Keratinocyte (primary cell): ENCODE results near the gene PCMTD2. TPM values are rescaled to one million over a fixed set of nuclear protein-coding genes. Genes with fewer than 3 reads are reported as not detected.
A peak's percentile ranks its signal among the peaks of the same experiment; 100 is the strongest.
"Not testable (repeated sequence)": the region's sequence is repeated elsewhere in the genome, so short reads cannot be mapped to it uniquely, and the experiment has no call there.

Experiments used
- DNase-seq: peaks from one replicate; pipeline ENCODE4 v3.0.0-alpha.2; 2011; ENCODE audit warnings: low read depth, missing footprints, low spot score
- FAIRE-seq: peaks from 2 replicates; lab custom pipeline; 2011; peaks lifted over from hg19 to GRCh38; lab: Jason Lieb, UNC
- H2AFZ ChIP-seq: 2 replicates; pipeline ENCODE4 v1.6.0; 2012; ENCODE audit warnings: low read length, control low read depth, inconsistent platforms; ENCODE audit not compliant: control insufficient read depth
- H3K27ac ChIP-seq: 2 replicates; pipeline ENCODE4 v1.5.1; 2011; ENCODE audit warnings: low read length; ENCODE audit not compliant: control insufficient read depth, insufficient read depth
- H3K27me3 ChIP-seq: 3 replicates; pipeline ENCODE4 v1.6.0; 2011; ENCODE audit warnings: low read length; ENCODE audit not compliant: control insufficient read depth, insufficient read depth; ENCODE audit errors: extremely low read depth
- H3K36me3 ChIP-seq, 2 experiments: 2 replicates in 1 of 2; 3 replicates in 1 of 2; pipeline ENCODE4 v1.5.1; 2011; ENCODE audit warnings: low read length in 2 of 2, mild to moderate bottlenecking in 1 of 2; ENCODE audit not compliant: control insufficient read depth in 2 of 2, insufficient read depth in 2 of 2; ENCODE audit errors: extremely low read depth in 1 of 2
- H3K4me1 ChIP-seq: 3 replicates; pipeline ENCODE4 v1.5.1; 2011; ENCODE audit warnings: low read length; ENCODE audit not compliant: control insufficient read depth, insufficient read depth; ENCODE audit errors: extremely low read depth
- H3K4me2 ChIP-seq: 3 replicates; pipeline ENCODE4 v1.6.0; 2011; ENCODE audit warnings: low read depth, low read length; ENCODE audit not compliant: control insufficient read depth, insufficient read depth; ENCODE audit errors: extremely low read depth
- H3K4me3 ChIP-seq, 3 experiments: fragments of 200-600 bp in 1 of 3; sonication (generic) in 1 of 3; 2 replicates in 2 of 3; 3 replicates in 1 of 3; pipeline ENCODE4 v1.5.1; 2011 to 2016; ENCODE audit warnings: low read length in 3 of 3, mild to moderate bottlenecking in 3 of 3, control low read depth in 2 of 3, inconsistent platforms in 1 of 3, low read depth in 1 of 3, mixed read lengths in 1 of 3, mixed run types in 1 of 3, moderate library complexity in 1 of 3; ENCODE audit not compliant: control insufficient read depth in 2 of 3, insufficient read depth in 2 of 3; ENCODE audit errors: extremely low read depth in 1 of 3
- H3K79me2 ChIP-seq: 2 replicates; pipeline ENCODE4 v1.6.0; 2012; ENCODE audit warnings: low read length; ENCODE audit not compliant: control insufficient read depth, insufficient read depth
- H3K9ac ChIP-seq: 3 replicates; pipeline ENCODE4 v1.6.0; 2011; ENCODE audit warnings: low read length; ENCODE audit not compliant: control insufficient read depth, insufficient read depth; ENCODE audit errors: extremely low read depth
- H3K9me1 ChIP-seq: 3 replicates; pipeline ENCODE4 v1.6.0; 2011; ENCODE audit warnings: low read length; ENCODE audit not compliant: control insufficient read depth, insufficient read depth; ENCODE audit errors: extremely low read depth
- H3K9me3 ChIP-seq: 2 replicates; pipeline ENCODE4 v1.5.1; 2012; ENCODE audit warnings: low read depth, low read length; ENCODE audit not compliant: control insufficient read depth
- H4K20me1 ChIP-seq: 3 replicates; pipeline ENCODE4 v1.6.0; 2011; ENCODE audit warnings: low read length; ENCODE audit not compliant: control insufficient read depth, insufficient read depth; ENCODE audit errors: extremely low read depth
- CTCF ChIP-seq, 3 experiments: IDR thresholded peaks in 1 of 3; conservative IDR thresholded peaks in 1 of 3; optimal IDR thresholded peaks in 1 of 3; 2 replicates in 2 of 3; 3 replicates in 1 of 3; pipeline versions ENCODE3 to v1.5.1; 2011; ENCODE audit warnings: low read length in 3 of 3, mild to moderate bottlenecking in 3 of 3, moderate library complexity in 2 of 3, control low read depth in 1 of 3, inconsistent platforms in 1 of 3; ENCODE audit not compliant: insufficient read depth in 2 of 3; ENCODE audit errors: extremely low read depth in 1 of 3
- dilution Hi-C: fragments of 300-500 bp; cut with MboI; formaldehyde crosslinking; loops from one replicate; pipeline ENCODE4 v1.7.0; 2020; ENCODE audit warnings: low sequenced_read_pairs; ENCODE audit not compliant: extremely low pct_ligation_motif_present
- polyA plus RNA-seq, 5 experiments: library from polyadenylated mRNA; depleted of rRNA in 3 of 5; stranded (reverse) in 3 of 5; stranded (forward) in 1 of 5; unstranded in 1 of 5; fragments of >200 nt; gene quantifications; 1 replicate in 1 of 5; 2 replicates in 3 of 5; 3 replicates in 1 of 5; pipeline versions ENCODE4 v1.2.1 to v1.2.3, GENCODE V29; 2011 to 2012; ENCODE audit warnings: missing spikeins in 2 of 5, low read depth in 1 of 5, low replicate concordance in 1 of 5

The PCMTD2 gene
- polyA plus RNA-seq, 1 donor (not counting 4 experiments of a cell fraction or from before 2014, with no cell fraction given): 25.8 TPM

DNA sequence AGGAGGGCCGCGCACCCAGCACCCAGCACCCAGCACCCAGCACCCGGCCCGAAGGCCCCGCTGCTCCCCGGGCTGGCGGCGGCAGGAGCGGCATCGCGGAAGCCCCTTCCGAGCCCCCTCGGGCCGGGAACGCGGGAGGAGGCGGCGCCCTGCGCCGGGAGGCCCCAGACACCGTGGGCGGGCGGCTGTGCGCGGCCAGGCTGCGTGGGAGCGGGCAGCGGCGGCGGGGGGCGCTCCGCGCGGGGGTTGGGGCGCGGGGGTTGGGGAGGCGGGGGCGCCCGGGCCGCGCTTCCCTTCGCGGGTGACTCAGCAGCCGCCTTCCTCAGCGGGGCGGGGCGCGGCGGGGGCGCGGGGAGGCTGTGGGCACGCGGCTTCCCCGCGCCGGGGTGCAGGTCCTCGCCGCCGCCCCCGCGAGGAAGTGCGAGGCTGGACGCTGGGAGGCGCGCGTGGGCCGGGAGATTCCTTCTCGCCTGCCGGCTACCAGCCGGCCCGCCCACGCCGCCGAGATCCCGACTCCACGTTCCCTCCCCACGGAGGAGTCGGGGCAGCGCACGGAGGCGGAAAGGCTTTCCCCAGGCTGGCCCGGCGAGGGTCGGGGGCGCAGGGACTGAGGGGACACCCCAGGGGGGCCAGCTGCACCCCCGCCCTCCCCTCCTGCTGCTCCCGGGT lies 61.0 kb downstream of the PCMTD2 start:
- H3K9ac ChIP-seq, H2AFZ ChIP-seq, H3K27me3 ChIP-seq, H4K20me1 ChIP-seq, H3K4me3 ChIP-seq, H3K9me1 ChIP-seq, dilution Hi-C loops, H3K4me1 ChIP-seq, H3K79me2 ChIP-seq, H3K4me2 ChIP-seq, FAIRE-seq, DNase-seq, H3K9me3 ChIP-seq, H3K36me3 ChIP-seq, H3K27ac ChIP-seq: not testable (repeated sequence)
- TF ChIP-seq CTCF (optimal IDR thresholded peaks at IDR 0.05 in 1 of 3, IDR thresholded peaks at IDR 0.05 in 1 of 3, conservative IDR thresholded peaks at IDR 0.05 in 1 of 3; ENCODE audit: extremely low read depth in 1 of 3, insufficient read depth in 2 of 3, low read length in 3 of 3): peak in 2 of 3 experiments; percentile 6 to 28

GRCh38 chr20:64317331-64317730 lies 61.8 kb downstream of the PCMTD2 start:
- H4K20me1 ChIP-seq, DNase-seq, dilution Hi-C loops, H3K36me3 ChIP-seq, H3K4me2 ChIP-seq, H3K9ac ChIP-seq, H3K4me3 ChIP-seq, H3K27me3 ChIP-seq, H3K9me1 ChIP-seq, H3K27ac ChIP-seq, FAIRE-seq, H3K9me3 ChIP-seq, H2AFZ ChIP-seq, H3K4me1 ChIP-seq, H3K79me2 ChIP-seq: not testable (repeated sequence)

GRCh38 chr20:64318056-64318455 lies 62.5 kb downstream of the PCMTD2 start:
- dilution Hi-C loops, H3K9me3 ChIP-seq, H3K27me3 ChIP-seq, H3K79me2 ChIP-seq, H3K36me3 ChIP-seq, FAIRE-seq, H3K9ac ChIP-seq, H3K9me1 ChIP-seq, DNase-seq, H3K4me2 ChIP-seq, H4K20me1 ChIP-seq, H3K4me3 ChIP-seq, H2AFZ ChIP-seq, H3K4me1 ChIP-seq, H3K27ac ChIP-seq: not testable (repeated sequence)

GRCh38 chr20:64322031-64322789 lies 66.7 kb downstream of the PCMTD2 start:
- H3K79me2 ChIP-seq, H3K4me1 ChIP-seq, DNase-seq, FAIRE-seq, H2AFZ ChIP-seq, H3K9me3 ChIP-seq, dilution Hi-C loops, H3K4me2 ChIP-seq, H3K36me3 ChIP-seq, H3K27ac ChIP-seq, H4K20me1 ChIP-seq, H3K27me3 ChIP-seq, H3K9me1 ChIP-seq, H3K4me3 ChIP-seq, H3K9ac ChIP-seq: not testable (repeated sequence)
